Neural cell (in vitro differentiated cells): ENCODE data around the gene NUDT16. TPM values are rescaled to one million over a fixed set of nuclear protein-coding genes. Genes with fewer than 3 reads are reported as not detected.

ENCODE experiments used
- H2AFZ ChIP-seq: fragments of 200-600, 300-800 bp; sonication (generic), shearing (Covaris generic); 2 replicates; pipeline ENCODE4 v1.6.0; 2014; ENCODE audit warnings: low read depth, mild to moderate bottlenecking, antibody characterized with exemption, low read length, moderate library complexity
- H3F3A ChIP-seq: fragments of 200-600 bp; shearing (Covaris generic); 2 replicates; pipeline ENCODE4 v1.6.1; 2016; ENCODE audit warnings: mild to moderate bottlenecking, moderate library complexity, mixed read lengths, antibody characterized with exemption, low read length; ENCODE audit not compliant: insufficient read depth, poor library complexity, severe bottlenecking
- H3K27ac ChIP-seq: fragments of 200-600, 300-800 bp; sonication (generic), shearing (Covaris generic); 2 replicates; pipeline ENCODE4 v1.5.1; 2014; ENCODE audit warnings: mild to moderate bottlenecking, low read length, moderate library complexity
- H3K27me3 ChIP-seq: fragments of 300-800, 200-600 bp; sonication (generic), shearing (Covaris generic); 2 replicates; pipeline ENCODE4 v1.6.0; 2014; ENCODE audit warnings: mild to moderate bottlenecking, low read depth, low read length, moderate library complexity; ENCODE audit not compliant: insufficient read depth
- H3K36me3 ChIP-seq: fragments of 300-800, 200-600 bp; sonication (generic), shearing (Covaris generic); 2 replicates; pipeline ENCODE4 v1.5.1; 2014; ENCODE audit warnings: mild to moderate bottlenecking, antibody characterized with exemption, low read length, moderate library complexity; ENCODE audit not compliant: insufficient read depth
- H3K4me2 ChIP-seq: fragments of 300-800, 200-600 bp; sonication (generic), shearing (Covaris generic); 2 replicates; pipeline ENCODE4 v1.6.0; 2014; ENCODE audit warnings: mild to moderate bottlenecking, low read length
- H3K4me3 ChIP-seq: fragments of 300-800, 200-600 bp; sonication (generic), shearing (Covaris generic); 2 replicates; pipeline ENCODE4 v1.5.1; 2014; ENCODE audit warnings: mild to moderate bottlenecking, low read length, moderate library complexity
- H3K79me2 ChIP-seq: fragments of 200-600 bp; shearing (Covaris generic); replicated peaks from 2 replicates; pipeline ENCODE4 v1.6.0; 2014; ENCODE audit warnings: mild to moderate bottlenecking, low read length, moderate library complexity; ENCODE audit not compliant: insufficient read depth
- H3K9ac ChIP-seq: fragments of 300-800, 200-600 bp; sonication (generic), shearing (Covaris generic); 2 replicates; pipeline ENCODE4 v1.6.1; 2016; ENCODE audit warnings: mild to moderate bottlenecking, low read length, mixed read lengths
- H3K9me2 ChIP-seq: fragments of 200-600 bp; shearing (Covaris generic); 2 replicates; pipeline ENCODE4 v1.6.1; 2016; ENCODE audit warnings: mild to moderate bottlenecking, low read length, mixed read lengths; ENCODE audit not compliant: insufficient read depth
- H3K9me3 ChIP-seq: fragments of 200-600, 300-800 bp; sonication (generic), shearing (Covaris generic); 2 replicates; pipeline ENCODE4 v1.6.1; 2016; ENCODE audit warnings: mild to moderate bottlenecking, mixed run types, low read length, moderate library complexity, mixed read lengths
- H4K20me1 ChIP-seq: fragments of 200-600 bp; shearing (Covaris generic); 2 replicates; pipeline ENCODE4 v1.6.1; 2016; ENCODE audit warnings: mild to moderate bottlenecking, mixed run types; ENCODE audit not compliant: insufficient read depth
- CTCF ChIP-seq: fragments of 450-650 bp; IDR thresholded peaks from 2 replicates; pipeline ENCODE4 v1.5.1; 2014; ENCODE audit warnings: antibody characterized with exemption, mild to moderate bottlenecking, moderate library complexity; ENCODE audit not compliant: poor library complexity, severe bottlenecking
- EP300 ChIP-seq: fragments of 450-650 bp; conservative IDR thresholded peaks from 2 replicates; pipeline ENCODE4 v1.6.1; 2014; ENCODE audit warnings: antibody characterized with exemption, mild to moderate bottlenecking, moderate library complexity; ENCODE audit not compliant: poor library complexity, severe bottlenecking
- EZH2 ChIP-seq: fragments of 200-600, 300-800 bp; shearing (Covaris generic), sonication (generic); IDR thresholded peaks from 2 replicates; pipeline ENCODE4 v1.6.1; 2014; ENCODE audit warnings: antibody characterized with exemption, low read length, borderline replicate concordance, mild to moderate bottlenecking; ENCODE audit not compliant: insufficient read depth, poor library complexity, severe bottlenecking
- MXI1 ChIP-seq: fragments of 450-650 bp; conservative IDR thresholded peaks from 2 replicates; pipeline ENCODE4 v1.6.1; 2014; ENCODE audit warnings: antibody characterized with exemption, mild to moderate bottlenecking; ENCODE audit not compliant: poor library complexity, severe bottlenecking
- POLR2AphosphoS5 ChIP-seq: IDR thresholded peaks from 2 replicates; pipeline ENCODE4 v1.6.1; 2012
- RAD21 ChIP-seq: fragments of 450-650 bp; conservative IDR thresholded peaks from 2 replicates; pipeline ENCODE4 v1.6.1; 2014; ENCODE audit warnings: antibody characterized with exemption, mild to moderate bottlenecking, moderate library complexity
- SMC3 ChIP-seq: fragments of 450-650 bp; conservative IDR thresholded peaks from 2 replicates; pipeline ENCODE4 v1.6.1; 2014; ENCODE audit warnings: antibody characterized with exemption, mild to moderate bottlenecking, moderate library complexity; ENCODE audit not compliant: poor library complexity
- TAF1 ChIP-seq: IDR thresholded peaks from 2 replicates; pipeline ENCODE4 v1.6.1; 2012; ENCODE audit warnings: low read depth
- polyA plus RNA-seq: library from polyadenylated mRNA; depleted of rRNA; stranded (reverse); fragments of >200 nt; gene quantifications from 2 replicates; pipeline ENCODE4 v1.2.3, GENCODE V29; 2014
- TF ChIP-seq, protein P1 (sequence below): IDR thresholded peaks from 2 replicates; pipeline ENCODE4 v1.6.1; 2012; ENCODE audit warnings: borderline replicate concordance

Gene NUDT16
- polyA plus RNA-seq, 1 donor from 2014 or later, result 6.1 TPM

- Histone ChIP-seq H3K9me2 (no peaks in the 10 kb centered on the region), H3K4me3 (no peak overlapping the region), H3F3A (no peaks in the 10 kb centered on the region), H3K4me2 (no peak overlapping the region), H3K9ac (no peak overlapping the region), H3K36me3 (no peaks in the 10 kb centered on the region), H3K27me3 (no peaks in the 10 kb centered on the region), H3K27ac (no peak overlapping the region), H3K79me2 (no peaks in the 10 kb centered on the region), H4K20me1 (no peaks in the 10 kb centered on the region), H3K9me3 (no peaks in the 10 kb centered on the region), H2AFZ (no peak overlapping the region)
- TF ChIP-seq SMC3, result no peak
- TF ChIP-seq, protein P1, sequence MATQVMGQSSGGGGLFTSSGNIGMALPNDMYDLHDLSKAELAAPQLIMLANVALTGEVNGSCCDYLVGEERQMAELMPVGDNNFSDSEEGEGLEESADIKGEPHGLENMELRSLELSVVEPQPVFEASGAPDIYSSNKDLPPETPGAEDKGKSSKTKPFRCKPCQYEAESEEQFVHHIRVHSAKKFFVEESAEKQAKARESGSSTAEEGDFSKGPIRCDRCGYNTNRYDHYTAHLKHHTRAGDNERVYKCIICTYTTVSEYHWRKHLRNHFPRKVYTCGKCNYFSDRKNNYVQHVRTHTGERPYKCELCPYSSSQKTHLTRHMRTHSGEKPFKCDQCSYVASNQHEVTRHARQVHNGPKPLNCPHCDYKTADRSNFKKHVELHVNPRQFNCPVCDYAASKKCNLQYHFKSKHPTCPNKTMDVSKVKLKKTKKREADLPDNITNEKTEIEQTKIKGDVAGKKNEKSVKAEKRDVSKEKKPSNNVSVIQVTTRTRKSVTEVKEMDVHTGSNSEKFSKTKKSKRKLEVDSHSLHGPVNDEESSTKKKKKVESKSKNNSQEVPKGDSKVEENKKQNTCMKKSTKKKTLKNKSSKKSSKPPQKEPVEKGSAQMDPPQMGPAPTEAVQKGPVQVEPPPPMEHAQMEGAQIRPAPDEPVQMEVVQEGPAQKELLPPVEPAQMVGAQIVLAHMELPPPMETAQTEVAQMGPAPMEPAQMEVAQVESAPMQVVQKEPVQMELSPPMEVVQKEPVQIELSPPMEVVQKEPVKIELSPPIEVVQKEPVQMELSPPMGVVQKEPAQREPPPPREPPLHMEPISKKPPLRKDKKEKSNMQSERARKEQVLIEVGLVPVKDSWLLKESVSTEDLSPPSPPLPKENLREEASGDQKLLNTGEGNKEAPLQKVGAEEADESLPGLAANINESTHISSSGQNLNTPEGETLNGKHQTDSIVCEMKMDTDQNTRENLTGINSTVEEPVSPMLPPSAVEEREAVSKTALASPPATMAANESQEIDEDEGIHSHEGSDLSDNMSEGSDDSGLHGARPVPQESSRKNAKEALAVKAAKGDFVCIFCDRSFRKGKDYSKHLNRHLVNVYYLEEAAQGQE, result no peak
- no peak for TF ChIP-seq MXI1
- no peak for TF ChIP-seq POLR2AphosphoS5
- no peak for TF ChIP-seq RAD21
- TF ChIP-seq EZH2, result no peak
- TF ChIP-seq EP300, result no peak
- TF ChIP-seq TAF1, result no peak
- TF ChIP-seq CTCF, result no peak
Observed at GRCh38 chr3:131401978-131402377, 20.4 kb downstream of the NUDT16 start.

DNA sequence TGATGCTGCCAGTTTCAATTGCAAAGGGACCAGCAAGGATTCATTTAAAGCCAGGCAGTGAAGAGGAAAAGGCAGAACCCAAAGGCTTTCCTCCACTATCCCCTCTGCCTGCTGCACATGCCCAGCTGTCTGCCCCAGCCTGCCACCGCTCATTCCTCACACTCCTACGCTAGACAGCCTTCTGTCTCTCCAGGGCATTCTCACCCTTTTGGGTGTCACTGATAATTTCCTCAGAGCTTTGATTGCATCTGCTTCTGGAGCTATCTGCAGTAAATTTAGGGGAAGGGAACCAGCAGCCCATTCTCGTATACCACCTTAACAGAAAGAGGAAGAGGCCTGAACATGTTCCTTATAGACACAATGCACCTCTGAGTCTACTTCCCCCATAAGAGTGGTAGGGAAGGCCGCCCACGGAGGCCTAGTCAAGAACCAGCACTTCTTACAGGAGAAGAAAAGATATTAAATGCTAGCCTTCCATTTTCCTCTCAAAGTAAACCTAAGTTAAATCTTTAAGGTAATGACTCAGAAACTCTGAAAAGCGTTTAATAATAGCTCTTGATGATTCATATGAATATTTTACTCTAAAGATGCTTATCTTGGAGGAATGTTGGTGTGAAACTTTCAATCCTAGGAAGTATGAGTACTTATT lies 20.9 kb downstream of the NUDT16 start:
- H3K36me3 ChIP-seq, result no peaks in the 10 kb centered on the region
- no peak overlapping the region for H3K4me2 ChIP-seq
- no peak overlapping the region for H3K9ac ChIP-seq
- H3K9me3 ChIP-seq, result no peaks in the 10 kb centered on the region
- H3K27me3 ChIP-seq, result no peaks in the 10 kb centered on the region
- no peaks in the 10 kb centered on the region for H3K9me2 ChIP-seq
- no peak overlapping the region for H3K27ac ChIP-seq
- H3K79me2 ChIP-seq, result no peaks in the 10 kb centered on the region
- TF ChIP-seq EZH2, result no peak
- no peak for TF ChIP-seq TAF1
- TF ChIP-seq POLR2AphosphoS5, result no peak
- no peak for TF ChIP-seq RAD21
- no peak for TF ChIP-seq SMC3
- H3K4me3 ChIP-seq, result no peak overlapping the region
- H3F3A ChIP-seq, result no peaks in the 10 kb centered on the region
- no peak overlapping the region for H2AFZ ChIP-seq
- H4K20me1 ChIP-seq, result no peaks in the 10 kb centered on the region
